ENCODE results near the gene ST3GAL5.
A peak's percentile ranks its signal among the peaks of the same experiment; 100 is the strongest.
"Not testable (repeated sequence)": the region's sequence is repeated elsewhere in the genome, so short reads cannot be mapped to it uniquely, and the experiment has no call there.

Gene ST3GAL5

DNA sequence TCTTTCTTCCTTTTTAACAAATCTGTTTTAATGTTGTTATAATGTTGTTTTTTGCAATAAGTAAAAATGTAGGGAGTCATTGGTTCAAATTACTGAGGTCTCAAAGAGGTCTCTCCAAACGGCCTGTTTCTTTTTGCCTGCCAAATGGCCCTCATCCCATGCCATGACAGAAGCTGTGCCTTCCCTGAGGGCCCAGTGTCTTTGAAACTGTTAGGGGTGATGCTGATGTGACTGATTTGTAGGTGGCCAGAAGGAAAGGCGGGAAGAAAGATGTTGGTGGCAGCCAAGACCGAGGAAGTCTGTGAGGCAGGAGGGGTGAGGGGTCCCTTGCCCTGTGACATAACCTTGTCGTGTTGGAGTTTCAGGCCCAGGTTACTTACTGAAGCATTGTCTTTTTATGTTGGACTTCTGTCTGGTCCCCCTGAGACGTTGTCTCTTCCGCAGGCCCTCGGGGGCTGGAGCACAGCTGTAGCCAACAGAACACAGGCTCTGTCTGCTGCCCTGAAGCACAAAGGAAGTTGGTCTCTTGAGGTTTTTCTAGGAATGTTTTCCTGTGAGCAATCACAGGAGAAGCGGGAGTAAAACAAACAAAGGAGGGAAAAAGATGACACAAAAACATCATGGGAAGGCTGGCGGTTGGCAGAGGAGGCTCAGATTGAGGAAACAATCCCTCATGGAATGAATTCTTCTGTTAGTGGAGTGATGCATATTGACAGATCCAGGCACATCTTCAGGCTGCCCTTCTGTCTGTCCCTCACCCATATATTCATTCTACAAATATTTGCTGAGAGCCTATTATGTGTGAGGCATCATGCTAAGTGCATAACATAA, 4.9 kb upstream of the ST3GAL5 start:
- peak; percentile 93 for DNase-seq

DNA sequence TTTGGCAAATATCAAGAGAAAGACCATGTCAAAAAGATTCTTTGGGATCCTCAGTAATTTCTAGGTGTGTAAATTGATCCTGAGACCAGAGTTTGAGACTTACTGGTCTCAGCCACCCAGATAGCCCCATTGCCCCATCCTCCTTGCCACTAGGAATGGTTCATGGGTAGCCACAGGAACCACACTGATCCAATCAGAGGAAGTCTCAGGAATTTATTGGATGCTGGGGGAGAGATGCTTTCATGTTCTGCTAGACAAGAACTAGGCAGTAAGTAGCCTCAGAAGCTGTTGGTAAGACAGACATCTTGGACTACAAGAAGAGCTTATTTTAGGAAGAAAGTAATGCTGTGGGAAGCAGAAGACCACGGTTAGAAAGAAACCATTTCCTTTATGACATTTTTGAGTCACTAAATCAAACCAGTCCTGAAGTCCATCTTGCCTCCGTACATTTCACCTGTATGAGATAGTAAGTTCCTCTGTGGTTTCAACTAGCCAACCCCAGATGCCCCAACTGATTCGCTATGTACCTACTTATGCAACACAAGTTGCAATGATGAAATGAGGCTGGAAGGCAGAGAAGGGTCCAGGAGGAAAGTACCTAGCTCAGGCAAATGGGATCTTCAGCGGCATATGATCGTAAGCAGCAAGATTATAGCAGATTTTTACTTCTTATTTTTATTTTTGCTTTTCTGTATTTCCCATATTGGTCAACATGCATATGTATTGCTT, 3.6 kb upstream of the ST3GAL5 start:
- DNase-seq: no peak

DNA sequence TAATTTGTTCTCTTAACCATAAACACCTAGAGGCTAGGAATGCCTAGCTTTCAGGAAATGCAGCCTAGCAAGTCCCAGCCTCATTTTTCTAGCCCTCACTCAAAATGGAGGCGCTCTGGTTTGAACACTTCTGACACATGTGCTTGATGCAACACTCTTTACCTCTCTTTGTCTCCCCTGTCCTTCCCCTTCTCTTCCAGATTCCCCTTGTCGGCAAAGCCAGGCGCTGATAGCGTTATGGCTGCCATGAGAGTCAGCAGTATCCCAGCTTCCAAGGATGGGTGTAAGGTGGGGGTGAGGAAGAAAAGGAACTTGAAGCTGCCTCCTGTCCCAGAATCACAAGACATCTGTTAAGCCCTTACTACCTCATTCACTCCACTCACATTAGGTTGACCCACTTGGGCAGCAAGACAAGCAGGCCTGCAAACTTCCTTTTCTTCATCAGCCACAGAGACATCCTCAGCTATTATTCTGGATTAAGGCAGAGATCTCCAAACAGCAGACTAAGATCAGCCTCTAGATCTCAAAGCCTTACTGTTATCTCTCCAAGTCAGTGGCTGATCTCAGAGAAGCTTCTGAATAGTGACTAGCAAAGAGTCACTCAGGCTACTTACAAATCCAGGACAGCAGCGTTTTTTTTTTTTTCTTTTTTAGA, 1.9 kb upstream of the ST3GAL5 start:
- DNase-seq: no peak

DNA sequence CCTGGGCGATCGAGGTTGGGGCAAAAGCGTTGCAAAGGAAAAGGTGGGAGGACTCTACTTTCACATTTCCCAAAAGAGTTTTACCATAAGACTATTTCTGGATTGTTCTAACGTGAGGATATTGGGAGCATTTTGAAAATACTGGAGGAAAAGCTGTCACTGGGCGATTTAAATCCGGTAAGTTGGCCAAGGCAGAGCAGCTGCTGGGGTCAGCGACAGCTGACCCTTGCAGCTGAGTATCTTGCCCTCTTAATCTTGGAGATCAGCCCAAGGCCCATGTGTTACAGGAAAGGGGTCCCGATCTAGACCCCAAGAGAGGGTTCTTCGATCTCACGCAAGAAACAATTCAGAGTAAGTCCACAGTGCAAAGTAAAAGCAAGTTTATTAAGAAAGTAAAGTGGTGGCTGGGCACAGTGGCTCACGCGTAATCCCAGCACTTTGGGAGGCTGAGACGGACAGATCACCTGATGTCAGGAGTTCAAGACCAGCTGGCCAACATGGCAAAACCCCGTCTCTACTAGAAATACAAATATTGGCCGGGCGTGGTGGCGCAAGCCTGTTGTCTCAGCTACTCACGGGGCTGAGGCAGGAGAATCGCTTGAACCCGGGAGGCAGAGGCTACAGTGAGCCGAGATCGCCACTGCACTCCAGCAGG, 964 bp upstream of the ST3GAL5 start:
- DNase-seq: no peak

DNA sequence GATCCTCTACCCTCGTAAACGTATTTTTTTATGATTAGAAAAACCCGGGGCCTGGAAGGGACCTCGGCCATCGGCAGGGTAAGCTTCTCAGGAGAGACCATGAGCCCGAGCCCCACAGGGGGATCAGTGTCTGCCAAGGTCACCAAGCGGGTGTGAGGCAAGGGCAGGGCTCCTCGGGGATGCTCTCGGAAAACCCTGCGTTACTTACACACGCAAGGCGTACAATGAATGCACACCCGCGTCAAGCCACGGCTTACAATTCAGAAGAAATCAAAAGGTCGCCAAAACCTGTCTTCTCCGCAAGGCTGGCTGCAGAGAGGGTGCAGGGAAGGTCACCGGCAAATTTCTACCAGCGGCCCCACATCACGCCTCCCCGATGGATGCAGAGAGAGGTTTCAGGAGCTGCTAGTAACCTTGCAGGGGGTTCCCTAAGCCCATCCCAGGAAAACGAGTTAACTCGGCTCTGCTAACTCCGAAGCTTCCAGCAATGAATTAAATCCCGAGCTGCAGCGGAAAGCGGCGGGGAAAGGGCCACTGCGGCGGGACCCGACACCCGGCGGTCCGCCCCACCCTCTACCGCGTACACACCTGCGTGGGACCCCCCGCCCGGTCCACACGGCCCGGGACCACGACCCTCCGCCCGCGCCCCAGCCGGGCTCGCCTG, 638 bp downstream of the ST3GAL5 start:
- DNase-seq: no peak

DNA sequence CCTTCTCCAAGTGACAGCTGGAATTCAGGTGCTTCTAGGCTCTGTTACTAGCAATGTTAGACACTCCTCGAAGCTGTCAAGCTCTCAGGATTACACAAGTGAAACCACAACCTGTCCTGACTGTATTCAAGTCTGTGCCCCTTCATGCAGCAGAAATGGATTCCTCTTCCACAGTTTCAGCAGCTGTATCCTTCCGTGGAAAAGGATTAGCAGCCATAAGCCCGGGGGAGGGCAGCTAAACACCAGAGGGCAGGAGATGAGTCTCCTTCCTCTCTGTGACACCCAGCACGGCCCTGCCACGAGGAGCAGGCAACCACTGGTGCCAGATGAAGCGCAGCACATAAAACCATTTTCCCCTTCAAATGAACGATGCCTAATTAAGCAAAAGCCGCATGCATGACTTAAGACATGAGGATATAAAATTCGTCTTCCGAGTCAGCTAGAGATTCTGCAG, 1.2 kb downstream of the ST3GAL5 start:
- DNase-seq: peak; percentile 36

DNA sequence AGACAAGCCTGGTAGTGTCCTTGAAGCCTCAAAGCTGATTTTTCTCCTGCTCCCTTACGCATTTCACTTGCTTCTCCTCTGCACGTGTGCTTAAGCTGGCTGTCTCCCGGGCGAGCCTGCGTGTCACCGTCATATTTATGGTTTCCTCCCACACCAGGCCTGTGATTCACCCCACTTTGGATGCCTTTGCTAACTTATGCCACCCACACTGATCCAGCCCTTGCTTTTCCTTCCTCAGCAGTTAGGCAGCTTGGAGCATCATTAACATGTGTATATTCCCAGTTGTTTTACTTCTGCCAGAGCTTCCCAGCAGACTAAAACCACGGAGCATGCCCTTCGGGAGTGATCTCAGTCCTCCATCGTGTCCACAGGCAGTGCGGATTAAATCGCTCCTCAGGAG, 2.2 kb downstream of the ST3GAL5 start:
- DNase-seq: peak; percentile 97

DNA sequence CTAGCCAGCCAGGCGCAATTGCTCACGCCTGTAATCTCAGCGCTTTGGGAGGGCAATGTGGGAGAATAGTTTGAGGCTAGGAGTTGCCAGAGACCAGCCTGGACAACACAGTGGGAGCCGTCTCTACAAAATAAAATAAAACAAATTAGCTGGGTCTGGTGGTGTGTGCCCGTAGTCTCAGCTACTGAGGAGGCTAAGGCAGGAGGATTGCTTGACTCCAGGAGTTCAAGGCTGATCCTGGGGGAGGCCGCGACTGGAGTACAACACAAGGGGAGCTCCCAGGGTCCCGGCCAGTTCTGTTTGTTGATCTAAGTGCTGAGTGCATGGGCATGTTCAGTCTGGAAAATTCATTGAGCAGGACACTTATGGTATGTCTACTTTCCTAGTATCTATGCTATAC, 2.6 kb downstream of the ST3GAL5 start:
- no peak for DNase-seq

DNA sequence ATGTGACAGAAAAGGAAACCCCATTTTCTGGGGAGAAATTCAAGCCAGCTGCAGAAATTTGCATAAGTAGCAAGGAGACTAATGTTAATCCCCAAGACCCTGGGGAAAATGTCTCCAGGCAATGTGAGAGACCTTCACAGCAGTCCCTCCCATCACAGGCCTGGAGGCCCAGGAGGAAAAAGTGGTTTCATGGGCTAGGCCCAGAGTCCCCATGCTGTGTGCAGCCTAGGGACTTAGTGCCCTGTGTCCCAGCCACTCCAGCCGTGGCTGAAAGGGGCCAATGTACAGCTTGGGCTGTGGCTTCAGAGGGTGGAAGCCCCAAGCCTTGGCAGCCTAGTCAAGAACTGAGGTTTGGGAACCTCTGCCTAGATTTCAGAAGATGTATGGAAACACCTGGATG, 7.0 kb downstream of the ST3GAL5 start:
- DNase-seq: not testable (repeated sequence)

DNA sequence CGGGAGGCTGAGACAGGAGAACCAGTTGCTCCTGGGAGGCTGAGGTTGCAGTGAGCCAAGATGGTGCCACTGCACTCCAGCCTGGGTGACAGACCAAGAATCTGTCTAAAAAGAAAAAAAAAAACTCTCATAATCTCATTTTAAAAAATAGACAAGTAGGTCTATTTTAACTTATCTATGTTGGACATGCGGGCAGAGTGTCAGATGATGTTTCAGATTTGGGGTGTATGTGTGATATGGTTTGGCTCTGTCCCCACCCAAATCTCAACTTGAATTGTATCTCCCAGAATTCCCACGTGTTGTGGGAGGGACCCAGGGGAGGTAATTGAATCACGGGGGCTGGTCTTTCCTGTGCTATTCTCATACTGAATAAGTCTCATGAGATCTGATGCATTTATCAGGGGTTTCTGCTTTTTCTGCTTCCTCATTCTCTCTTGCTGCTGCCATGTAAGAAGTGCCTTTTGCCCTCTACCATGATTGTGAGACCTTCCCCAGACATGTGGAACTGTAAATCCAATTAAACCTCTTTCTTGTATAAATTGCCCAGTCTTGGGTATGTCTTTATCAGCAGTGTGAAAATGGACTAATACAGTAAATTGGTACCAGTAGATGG, 8.0 kb downstream of the ST3GAL5 start:
- not testable (repeated sequence) for DNase-seq

DNA sequence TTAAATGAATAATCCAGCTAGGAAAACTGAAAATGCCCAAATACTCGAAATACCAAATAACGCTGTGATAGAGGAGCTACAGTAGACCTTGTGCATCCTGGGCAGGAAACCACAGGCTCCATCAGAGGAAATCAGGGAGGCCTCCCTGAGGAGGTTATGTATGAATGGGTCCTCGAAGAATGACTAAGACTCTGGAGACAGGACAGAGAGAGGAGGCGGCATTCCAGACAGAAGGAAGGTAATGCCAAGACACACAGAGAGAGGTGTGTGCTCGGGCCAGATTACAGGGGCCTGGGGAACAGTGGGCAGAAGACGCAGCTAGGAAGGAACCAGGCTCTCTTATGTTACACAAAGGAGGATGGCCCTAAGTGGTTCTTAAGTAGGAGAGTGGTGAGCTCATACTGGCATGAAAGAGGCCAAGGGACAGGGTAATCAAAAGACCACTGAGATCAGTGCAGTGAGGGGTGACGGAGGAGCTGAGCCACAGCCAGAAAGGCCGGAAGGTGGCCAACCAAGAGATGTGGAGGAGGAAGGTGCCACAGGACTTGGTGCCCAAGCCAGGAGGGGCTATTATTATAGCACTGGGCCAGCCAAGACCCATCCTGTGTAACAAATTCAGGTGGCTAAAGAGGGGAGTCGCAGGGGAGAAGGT, 9.9 kb downstream of the ST3GAL5 start:
- no peak for DNase-seq

DNA sequence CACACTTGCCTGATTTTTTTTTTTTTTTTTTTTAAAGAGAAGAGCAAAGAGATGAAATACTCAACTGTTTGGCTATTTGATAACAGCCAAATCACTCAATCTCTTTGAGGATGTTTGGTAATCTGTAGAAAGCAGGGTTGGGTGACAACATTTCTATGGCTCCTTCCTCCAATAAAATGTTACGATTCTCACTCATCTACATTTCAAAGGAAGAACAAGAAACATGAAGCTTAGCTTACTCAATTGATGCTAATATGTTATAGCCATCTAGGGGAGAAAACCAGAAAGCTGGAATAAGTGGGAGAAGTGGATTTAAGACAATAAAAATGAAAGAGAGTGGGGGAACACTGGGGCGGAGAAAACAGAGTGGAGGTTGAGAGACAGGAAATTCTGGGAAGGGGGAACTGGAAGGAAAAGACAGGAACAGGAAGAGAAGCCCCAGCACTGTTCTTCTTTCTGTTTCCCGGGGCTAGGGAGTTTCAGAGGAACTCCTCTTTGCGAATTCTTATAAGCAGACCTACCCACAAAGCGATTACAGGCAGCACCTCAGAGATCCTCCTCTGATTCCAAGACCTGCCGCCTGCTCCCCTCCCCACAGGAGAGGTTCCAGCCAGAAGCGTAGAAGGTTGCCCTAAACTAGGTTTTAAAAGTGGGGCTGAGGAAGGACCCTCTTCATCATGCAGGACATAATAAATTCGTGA, 13.3 kb downstream of the ST3GAL5 start:
- DNase-seq: no peak

DNA sequence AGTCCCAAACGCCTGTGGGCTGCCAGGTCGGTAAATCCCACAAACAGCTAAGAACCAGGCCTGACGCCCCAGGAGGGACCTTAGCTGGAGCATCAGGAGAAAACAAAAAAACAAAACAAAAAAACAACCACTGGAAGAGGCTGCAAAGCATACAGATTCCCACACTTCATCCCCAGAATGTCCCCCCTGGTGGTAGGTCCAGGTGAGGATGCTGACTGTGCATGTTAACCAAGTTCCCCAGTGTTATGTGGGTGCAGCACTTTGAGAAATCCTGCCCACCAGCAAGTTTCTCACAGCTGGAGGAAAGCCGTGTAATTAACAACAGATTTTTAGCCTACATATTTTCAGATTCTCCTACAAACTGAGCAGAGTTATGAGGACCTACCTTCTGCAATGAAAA, 15.1 kb downstream of the ST3GAL5 start:
- DNase-seq: peak; percentile 47

DNA sequence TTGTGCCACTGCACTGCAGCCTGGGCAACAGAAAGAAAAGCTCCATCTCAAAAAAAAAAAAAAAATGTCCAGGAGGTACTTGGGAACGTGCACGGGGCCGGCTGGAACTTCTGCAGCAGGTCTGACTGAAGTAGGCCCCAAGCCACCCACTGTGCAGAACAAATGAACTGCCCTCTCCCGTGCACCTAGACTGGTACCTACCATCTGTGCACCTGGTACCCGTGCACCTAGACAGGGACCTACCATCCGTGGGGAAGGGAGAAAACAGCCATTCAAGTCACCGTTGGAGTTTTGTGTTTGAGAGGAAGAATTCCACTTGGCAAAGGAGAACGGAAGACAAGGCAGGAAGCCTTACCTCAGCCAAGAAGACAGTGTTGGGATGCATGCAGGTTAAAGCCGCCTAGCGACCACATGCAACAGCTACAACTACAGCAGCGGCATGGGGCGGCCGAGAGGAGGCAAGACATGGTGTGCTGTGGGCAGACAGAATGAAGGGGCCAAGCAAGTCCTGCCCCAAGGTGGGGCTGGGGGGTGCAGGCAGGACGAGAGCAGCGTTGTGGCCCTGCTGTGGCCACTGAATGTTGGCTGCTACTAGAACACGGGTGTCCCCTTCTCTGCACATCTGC, 16.1 kb downstream of the ST3GAL5 start:
- no peak for DNase-seq

DNA sequence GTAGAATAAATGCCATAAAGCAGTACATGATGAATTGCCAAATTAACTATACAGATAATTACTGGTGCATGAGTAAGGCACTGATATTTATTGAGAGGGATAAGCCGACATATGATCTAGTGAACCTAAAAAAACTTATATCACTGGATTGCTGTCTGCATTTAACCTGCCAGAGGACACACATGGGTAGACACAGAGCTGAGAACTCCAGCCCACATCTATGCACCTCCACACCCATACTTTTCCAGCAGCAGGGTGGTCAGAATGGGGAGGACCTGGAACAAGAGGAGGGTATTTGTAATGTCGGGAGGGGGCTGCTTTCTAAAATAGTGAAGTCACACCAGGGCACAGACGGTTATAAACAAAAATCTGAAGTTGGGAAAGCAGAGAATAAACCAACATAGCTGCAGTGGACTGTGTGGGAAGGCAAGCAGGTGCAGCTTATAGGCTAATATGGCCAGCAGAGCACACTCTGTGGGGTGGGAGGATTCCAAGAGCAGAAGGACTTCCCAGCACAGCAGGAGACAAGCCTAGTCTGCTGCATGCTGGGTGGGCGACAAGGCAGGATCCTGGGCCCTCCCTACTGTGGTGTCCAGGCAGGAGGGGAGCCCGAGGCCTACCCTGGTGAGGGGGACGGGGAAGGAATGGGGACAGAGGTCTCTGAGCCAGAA, 17.2 kb downstream of the ST3GAL5 start:
- no peak for DNase-seq

DNA sequence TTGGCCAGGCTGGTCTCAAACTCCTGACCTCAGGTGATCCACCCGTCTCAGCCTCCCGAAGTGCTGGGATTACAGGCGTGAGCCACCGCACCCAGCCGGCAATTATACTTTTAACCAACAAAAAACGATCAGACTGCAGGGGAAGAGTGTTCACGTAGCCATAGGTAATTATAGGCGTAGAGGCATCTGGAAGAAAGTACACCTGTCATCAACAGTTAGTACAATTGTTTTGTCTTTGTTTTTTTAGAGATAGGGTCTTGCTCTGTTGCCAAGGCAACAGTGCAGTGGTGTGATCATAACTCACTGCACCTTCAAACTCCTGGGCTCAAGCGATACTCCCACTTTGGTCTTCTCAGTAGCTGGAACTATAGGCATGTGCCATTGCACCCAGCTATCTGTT, 20.0 kb downstream of the ST3GAL5 start:
- DNase-seq: no peak

DNA sequence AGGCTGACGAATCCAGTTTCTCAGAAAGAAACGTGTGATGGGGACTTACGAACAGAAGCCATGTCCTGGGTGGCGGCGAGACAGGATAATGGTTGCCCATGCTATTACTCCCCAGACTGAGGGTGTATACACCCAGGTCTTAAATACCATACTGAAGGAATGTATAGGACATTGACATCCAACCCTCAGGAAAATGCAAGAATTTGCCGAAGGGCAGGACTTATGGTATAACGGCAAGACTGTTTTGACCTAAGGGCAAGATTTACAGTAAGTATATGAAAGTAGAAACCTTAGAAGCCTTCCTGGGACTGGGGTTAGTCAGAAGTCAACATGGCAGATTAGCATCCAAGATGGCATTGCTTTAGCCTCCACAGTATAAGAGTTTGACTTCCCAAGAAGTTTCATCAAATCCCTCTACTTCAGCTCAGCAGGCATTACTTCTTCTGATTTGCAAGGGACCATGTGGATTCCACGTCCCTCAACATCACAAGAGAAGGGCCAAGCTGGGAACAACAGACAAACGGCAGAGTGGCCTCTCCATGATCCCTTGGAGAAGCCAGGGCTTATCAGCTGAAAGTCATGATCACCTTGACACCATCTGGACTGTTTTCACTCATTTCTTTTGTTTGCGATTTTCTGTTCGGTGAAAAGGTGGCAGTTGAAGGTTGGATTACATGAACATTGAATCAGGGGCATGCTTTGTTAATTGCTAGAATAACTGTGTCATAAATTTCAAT, 21.1 kb downstream of the ST3GAL5 start:
- no peak for DNase-seq

DNA sequence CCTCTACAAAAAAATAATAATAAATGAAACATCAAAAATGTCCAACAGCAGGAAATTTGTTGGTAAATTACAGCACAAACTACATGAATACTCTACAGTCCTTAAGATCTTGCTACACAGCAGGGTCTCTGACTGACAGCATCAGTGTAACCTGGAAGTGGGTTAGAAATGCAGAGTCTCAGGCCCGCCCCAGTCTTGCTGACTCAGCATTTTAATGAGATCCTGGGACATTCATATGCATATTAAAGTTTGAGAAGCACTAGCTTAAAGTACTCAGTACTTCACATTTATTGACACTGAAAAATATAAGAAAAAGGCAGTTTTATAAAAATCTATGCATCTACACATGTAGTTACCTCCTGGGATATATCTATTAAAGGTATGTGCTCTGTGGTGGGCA, 21.7 kb downstream of the ST3GAL5 start:
- no peak for DNase-seq

DNA sequence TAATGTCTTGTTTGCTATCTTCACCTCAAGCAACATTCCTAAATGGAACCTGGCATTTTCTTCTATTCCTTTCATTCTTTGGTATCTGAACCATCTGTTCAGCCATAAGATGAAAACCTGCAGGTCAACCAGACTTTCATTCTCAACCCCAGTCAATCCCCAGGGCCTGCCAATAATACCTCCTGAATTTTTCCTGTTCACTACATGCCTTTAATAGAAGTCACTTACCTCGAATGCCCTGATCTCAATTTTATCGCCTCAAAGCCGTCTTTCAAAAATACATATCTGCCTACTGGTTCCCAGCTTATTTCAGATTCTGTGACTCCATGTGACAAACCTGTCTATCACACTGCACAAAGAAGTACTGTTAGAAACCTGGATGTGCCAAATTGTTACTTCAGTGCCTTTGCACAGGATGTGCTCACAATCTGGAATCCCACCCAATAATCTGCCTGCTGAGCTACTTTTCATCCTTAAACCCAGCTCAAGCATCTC, 22.6 kb downstream of the ST3GAL5 start:
- no peak for DNase-seq
